ENCODE measurements around the gene NCBP3. TPM values are rescaled to one million over a fixed set of nuclear protein-coding genes. Genes with fewer than 3 reads are reported as not detected.

The NCBP3 gene
- total RNA-seq, 1 donor from 2014 or later, result 13.7 TPM

- no peak for DNase-seq (ENCODE audit: low read depth)
These were observed 86.3 kb downstream of the NCBP3 start for GRCh38 chr17:3759597-3760216.

- DNase-seq (ENCODE audit: low read depth), result no peak
These were observed 90.6 kb downstream of the NCBP3 start for GRCh38 chr17:3755335-3756030.

GRCh38 chr17:3754458-3755334 is 91.3 kb downstream of the NCBP3 start:
- peak; percentile 32 for DNase-seq (ENCODE audit: low read depth)

- DNase-seq (ENCODE audit: low read depth), result no peak
These were observed 92.0 kb downstream of the NCBP3 start for GRCh38 chr17:3754066-3754457.

- no peak for DNase-seq (ENCODE audit: low read depth)
These were observed 92.4 kb downstream of the NCBP3 start for GRCh38 chr17:3753624-3754023.

Other genes starting within 250 kb of the NCBP3 start
- gene TRPV1, start 236.8 kb downstream of the NCBP3 start, total RNA-seq, result 0.99 and 1.3 TPM in 2 replicates
- 3.5 and 4.8 TPM in 2 replicates for gene SHPK, start 210.0 kb downstream of the NCBP3 start, total RNA-seq
- 36.1 and 39.6 TPM in 2 replicates for gene CTNS, start 209.5 kb downstream of the NCBP3 start, total RNA-seq
- gene TAX1BP3, start 177.7 kb downstream of the NCBP3 start, total RNA-seq, result 95.1 and 122 TPM in 2 replicates
- 47.0 and 60.7 TPM in 2 replicates for gene EMC6, start 177.4 kb downstream of the NCBP3 start, total RNA-seq
- gene P2RX5, start 150.1 kb downstream of the NCBP3 start, total RNA-seq, result 42.7 and 63.4 TPM in 2 replicates
- 0.78 and 1.6 TPM in 2 replicates for gene HASPIN, start 122.3 kb downstream of the NCBP3 start, total RNA-seq
- gene ITGAE, start 45.1 kb downstream of the NCBP3 start, total RNA-seq, result 23.1 and 26.4 TPM in 2 replicates
- gene CAMKK1, start 46.8 kb upstream of the NCBP3 start, total RNA-seq, result 2.6 and 2.8 TPM in 2 replicates
- 0.21 and 1.6 TPM in 2 replicates for gene P2RX1, start 70.2 kb upstream of the NCBP3 start, total RNA-seq
- gene ATP2A3, start 118.2 kb upstream of the NCBP3 start, total RNA-seq, result 3.3 and 3.9 TPM in 2 replicates